ENCODE measurements around the gene RAI1.
"Not testable (repeated sequence)": the region's sequence is repeated elsewhere in the genome, so short reads cannot be mapped to it uniquely, and the experiment has no call there.

DNA sequence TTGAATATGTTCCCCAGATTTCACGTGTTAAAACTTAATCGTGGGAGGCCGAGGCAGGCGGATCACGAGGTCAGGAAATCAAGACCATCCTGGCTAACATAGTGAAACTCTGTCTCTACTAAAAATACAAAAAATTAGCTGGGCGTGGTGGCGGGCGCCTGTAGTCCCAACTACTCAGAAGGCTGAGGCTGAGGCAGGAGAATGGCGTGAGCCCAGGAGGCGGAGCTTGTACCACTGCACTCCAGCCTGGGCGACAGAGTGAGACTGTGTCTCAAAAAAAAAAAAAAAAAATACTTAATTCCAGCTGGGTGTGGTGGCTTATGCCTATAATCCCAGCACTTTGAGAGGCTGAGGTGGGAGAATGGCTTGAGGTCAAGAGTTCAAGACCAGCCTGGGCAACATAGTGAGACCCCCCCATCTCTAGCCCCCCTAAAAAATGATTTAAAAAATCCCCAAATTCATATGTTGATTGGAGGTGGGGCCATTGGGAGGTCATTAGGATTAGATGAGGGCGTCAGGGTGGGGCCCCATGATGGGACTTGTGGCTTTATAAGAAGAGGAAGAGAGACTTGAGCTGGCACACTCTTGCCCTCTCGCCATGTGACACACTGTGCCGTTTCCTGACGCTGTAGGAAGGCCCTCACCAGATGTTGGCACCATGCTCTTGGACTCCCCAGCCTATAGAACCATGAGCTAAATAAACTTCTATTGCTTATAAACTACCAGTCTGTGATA is 45.6 kb upstream of the RAI1 start:
- TF ChIP-seq CHD1 (IDR thresholded peaks at IDR 0.05; ENCODE audit: low read depth, low read length); WRNIP1 (IDR thresholded peaks at IDR 0.05; ENCODE audit: borderline replicate concordance, low read depth, low read length): not testable (repeated sequence)
- TF ChIP-seq, protein P1, sequence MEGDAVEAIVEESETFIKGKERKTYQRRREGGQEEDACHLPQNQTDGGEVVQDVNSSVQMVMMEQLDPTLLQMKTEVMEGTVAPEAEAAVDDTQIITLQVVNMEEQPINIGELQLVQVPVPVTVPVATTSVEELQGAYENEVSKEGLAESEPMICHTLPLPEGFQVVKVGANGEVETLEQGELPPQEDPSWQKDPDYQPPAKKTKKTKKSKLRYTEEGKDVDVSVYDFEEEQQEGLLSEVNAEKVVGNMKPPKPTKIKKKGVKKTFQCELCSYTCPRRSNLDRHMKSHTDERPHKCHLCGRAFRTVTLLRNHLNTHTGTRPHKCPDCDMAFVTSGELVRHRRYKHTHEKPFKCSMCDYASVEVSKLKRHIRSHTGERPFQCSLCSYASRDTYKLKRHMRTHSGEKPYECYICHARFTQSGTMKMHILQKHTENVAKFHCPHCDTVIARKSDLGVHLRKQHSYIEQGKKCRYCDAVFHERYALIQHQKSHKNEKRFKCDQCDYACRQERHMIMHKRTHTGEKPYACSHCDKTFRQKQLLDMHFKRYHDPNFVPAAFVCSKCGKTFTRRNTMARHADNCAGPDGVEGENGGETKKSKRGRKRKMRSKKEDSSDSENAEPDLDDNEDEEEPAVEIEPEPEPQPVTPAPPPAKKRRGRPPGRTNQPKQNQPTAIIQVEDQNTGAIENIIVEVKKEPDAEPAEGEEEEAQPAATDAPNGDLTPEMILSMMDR (IDR thresholded peaks at IDR 0.05 in 2 of 3, conservative IDR thresholded peaks at IDR 0.05 in 1 of 3; ENCODE audit: control insufficient read depth in 2 of 3, extremely low read depth in 1 of 3, insufficient read depth in 1 of 3, low read depth in 3 of 3, low read length in 3 of 3): not testable (repeated sequence)
